ENCODE measurements around the gene GOLGA1. TPM values are rescaled to one million over a fixed set of nuclear protein-coding genes. Genes with fewer than 3 reads are reported as not detected.

Gene GOLGA1
- total RNA-seq, 6 donors from 2014 or later = 15.5 to 53.4 (median 19.8) TPM

GRCh38 chr9:124894741-124895170 is 46.1 kb downstream of the GOLGA1 start:
- H3K4me3 ChIP-seq = no peak overlapping the region
- no peaks in the 10 kb centered on the region for H3K9me3 ChIP-seq
- peaks cover 20 to 88% (median 69%) of the 10 kb centered on the region in 4 donors for H3K36me3 ChIP-seq
- ATAC-seq (ENCODE audit: low FRiP score in 2 of 2) (no peak), DNase-seq (no peak)
- no peak overlapping the region for H3K27ac ChIP-seq
- no peaks in the 10 kb centered on the region for H3K4me1 ChIP-seq
- no peaks in the 10 kb centered on the region for H3K27me3 ChIP-seq
- TF ChIP-seq CTCF (IDR thresholded peaks at IDR 0.05) = peak in 2 of 6 experiments; percentile 8 to 23
- TF ChIP-seq EP300 (IDR thresholded peaks at IDR 0.05) = no peak
- TF ChIP-seq POLR2A (IDR thresholded peaks at IDR 0.05) = no peak

- ATAC-seq (ENCODE audit: low FRiP score in 2 of 2) (no peak), DNase-seq (no peak)
- H3K4me3 ChIP-seq = no peak overlapping the region
- H3K36me3 ChIP-seq = peaks cover 22 to 88% (median 69%) of the 10 kb centered on the region in 4 donors
- no peaks in the 10 kb centered on the region for H3K4me1 ChIP-seq
- 95% methylated on average over 9 of the region's 9 CpGs for WGBS, 2 donors
- TF ChIP-seq EP300 (IDR thresholded peaks at IDR 0.05) (no peak), CTCF (IDR thresholded peaks at IDR 0.05) (no peak), POLR2AphosphoS5 (IDR thresholded peaks at IDR 0.05) (no peak), POLR2A (IDR thresholded peaks at IDR 0.05) (no peak)
- H3K9me3 ChIP-seq = no peaks in the 10 kb centered on the region
- H3K27ac ChIP-seq = no peak overlapping the region
- no peaks in the 10 kb centered on the region for H3K27me3 ChIP-seq
These were observed 46.7 kb downstream of the GOLGA1 start for GRCh38 chr9:124894035-124894740.

- no peaks in the 10 kb centered on the region for H3K27me3 ChIP-seq
- no peak overlapping the region for H3K27ac ChIP-seq
- H3K4me3 ChIP-seq = no peak overlapping the region
- TF ChIP-seq CTCF (IDR thresholded peaks at IDR 0.05) = no peak
- no peak for TF ChIP-seq POLR2A (IDR thresholded peaks at IDR 0.05)
- no peak for TF ChIP-seq POLR2AphosphoS5 (IDR thresholded peaks at IDR 0.05)
- TF ChIP-seq EP300 (IDR thresholded peaks at IDR 0.05) = no peak
- no peaks in the 10 kb centered on the region for H3K4me1 ChIP-seq
- H3K9me3 ChIP-seq = no peaks in the 10 kb centered on the region
- ATAC-seq (ENCODE audit: low FRiP score in 2 of 2) (no peak), DNase-seq (no peak)
- 96 to 98% methylated on average over 7 of the region's 7 CpGs for WGBS, 2 donors
- H3K36me3 ChIP-seq = peaks cover 19 to 95% (median 79%) of the 10 kb centered on the region in 4 donors
These were observed 50.7 kb downstream of the GOLGA1 start for GRCh38 chr9:124890179-124890578.

GRCh38 chr9:124889006-124889405 is 51.9 kb downstream of the GOLGA1 start:
- H3K27ac ChIP-seq = no peak overlapping the region
- H3K27me3 ChIP-seq = no peaks in the 10 kb centered on the region
- no peaks in the 10 kb centered on the region for H3K4me1 ChIP-seq
- ATAC-seq (ENCODE audit: low FRiP score in 2 of 2) (no peak), DNase-seq (peak in 1 of 2 donors; percentile 52)
- no peaks in the 10 kb centered on the region for H3K9me3 ChIP-seq
- TF ChIP-seq POLR2AphosphoS5 (IDR thresholded peaks at IDR 0.05) (no peak), EP300 (IDR thresholded peaks at IDR 0.05) (no peak), POLR2A (IDR thresholded peaks at IDR 0.05) (no peak), CTCF (IDR thresholded peaks at IDR 0.05) (no peak)
- H3K36me3 ChIP-seq = peaks cover 19 to 100% (median 84%) of the 10 kb centered on the region in 4 donors
- WGBS, 2 donors = 96 to 97% methylated on average over 6 to 13 of the region's 13 CpGs
- H3K4me3 ChIP-seq = no peak overlapping the region

GRCh38 chr9:124887832-124888231 is 53.1 kb downstream of the GOLGA1 start:
- no peaks in the 10 kb centered on the region for H3K9me3 ChIP-seq
- peaks cover 19 to 94% (median 77%) of the 10 kb centered on the region in 4 donors for H3K36me3 ChIP-seq
- no peaks in the 10 kb centered on the region for H3K4me1 ChIP-seq
- H3K27ac ChIP-seq = no peak overlapping the region
- H3K27me3 ChIP-seq = no peaks in the 10 kb centered on the region
- H3K4me3 ChIP-seq = no peak overlapping the region
- no peak for DNase-seq
- no peak for ATAC-seq (ENCODE audit: low FRiP score in 2 of 2)
- WGBS, 2 donors = 86 to 87% methylated on average over 5 of the region's 5 CpGs
- TF ChIP-seq EP300 (IDR thresholded peaks at IDR 0.05) (no peak), CTCF (IDR thresholded peaks at IDR 0.05) (no peak), POLR2AphosphoS5 (IDR thresholded peaks at IDR 0.05) (no peak), POLR2A (IDR thresholded peaks at IDR 0.05) (no peak)

Data from upper lobe of left lung (tissue), 6 donors.